HepG2 (cell line): ENCODE results near the gene TSEN54. TPM values are rescaled to one million over a fixed set of nuclear protein-coding genes. Genes with fewer than 3 reads are reported as not detected.

Source experiments
- AGO2 ChIP-seq: fragments of 200-400 bp; formaldehyde crosslinking; optimal IDR thresholded peaks from 2 replicates; pipeline ENCODE3; 2017; ENCODE audit warnings: mild to moderate bottlenecking, low read depth, low read length, moderate library complexity
- DNMT3B ChIP-seq: conservative IDR thresholded peaks from 2 replicates; pipeline ENCODE4 v1.6.1; 2016; ENCODE audit warnings: missing biosample characterization, control low read depth
- HOXD1 ChIP-seq: sonication (generic); formaldehyde crosslinking; IDR thresholded peaks from 2 replicates; pipeline ENCODE4 v1.5.0; 2020; ENCODE audit warnings: missing genetic modification reagents
- MBNL3 ChIP-seq: fragments of 250-450 bp; sonication (Bioruptor Pico); conservative IDR thresholded peaks from 2 replicates; pipeline ENCODE4 v1.8.0; 2022; ENCODE audit warnings: mild to moderate bottlenecking, inconsistent platforms
- MTA3 ChIP-seq: sonication (generic); formaldehyde crosslinking; IDR thresholded peaks from 2 replicates; pipeline ENCODE4 v1.4.0; 2020; ENCODE audit warnings: missing genetic modification reagents
- NBN ChIP-seq: fragments of 450-650 bp; conservative IDR thresholded peaks from 2 replicates; pipeline ENCODE4 v1.6.1; 2017
- RFX5 ChIP-seq: IDR thresholded peaks from 2 replicates; pipeline ENCODE4 v1.6.1; 2011; ENCODE audit warnings: low read depth, low read length, improper control_type of control experiment
- SETDB1 ChIP-seq: sonication (generic); formaldehyde crosslinking; IDR thresholded peaks from 2 replicates; pipeline ENCODE4 v1.5.1; 2020; ENCODE audit warnings: missing genetic modification reagents, mild to moderate bottlenecking, borderline replicate concordance
- SIX4 ChIP-seq: sonication (generic); formaldehyde crosslinking; IDR thresholded peaks from 2 replicates; pipeline ENCODE4 v1.4.0; 2020; ENCODE audit warnings: missing genetic modification reagents
- SP5 ChIP-seq: IDR thresholded peaks from 2 replicates; pipeline ENCODE4 v1.6.1; 2016; ENCODE audit warnings: low read depth, borderline replicate concordance
- SRY ChIP-seq: sonication (generic); formaldehyde crosslinking; IDR thresholded peaks from 2 replicates; pipeline ENCODE4 v1.8.0; 2022; ENCODE audit warnings: mild to moderate bottlenecking, missing genetic modification reagents
- SUZ12 ChIP-seq: fragments of 150-350 bp; IDR thresholded peaks from 2 replicates; pipeline ENCODE4 v1.6.1; 2014; ENCODE audit warnings: low read depth, low read length
- TEAD2 ChIP-seq: sonication (generic); formaldehyde crosslinking; IDR thresholded peaks from 2 replicates; pipeline ENCODE4 v1.9.0; 2021; ENCODE audit warnings: missing genetic modification reagents
- ZKSCAN5 ChIP-seq: sonication (generic); formaldehyde crosslinking; IDR thresholded peaks from 2 replicates; pipeline ENCODE4 v1.5.1; 2020; ENCODE audit warnings: mild to moderate bottlenecking, missing genetic modification reagents
- ZNF441 ChIP-seq: sonication (generic); formaldehyde crosslinking; IDR thresholded peaks from 2 replicates; pipeline ENCODE4 v1.7.0; 2021; ENCODE audit warnings: missing genetic modification reagents, borderline replicate concordance
- ZNF713 ChIP-seq: sonication (generic); formaldehyde crosslinking; IDR thresholded peaks from 2 replicates; pipeline ENCODE4 v1.4.0; 2020; ENCODE audit warnings: mild to moderate bottlenecking, missing genetic modification reagents
- ZNF841 ChIP-seq: sonication (generic); formaldehyde crosslinking; IDR thresholded peaks from 2 replicates; pipeline ENCODE4 v1.8.1; 2023; ENCODE audit warnings: missing genetic modification reagents, borderline replicate concordance
- ZSCAN29 ChIP-seq: sonication (generic); formaldehyde crosslinking; conservative IDR thresholded peaks from 2 replicates; pipeline ENCODE4 v1.4.0; 2020; ENCODE audit warnings: mild to moderate bottlenecking, missing genetic modification reagents
- polyA plus RNA-seq, 8 experiments: library from polyadenylated mRNA; depleted of rRNA in 3 of 8; stranded (reverse) in 7 of 8; unstranded in 1 of 8; fragments of >200 nt; fragmentation: Illumina TruSeq in 4 of 8; extraction: Trizol in 4 of 8; gene quantifications; 2 replicates each; pipeline versions ENCODE4 v1.2.1 to v1.2.3, GENCODE V29; 2011 to 2016; ENCODE audit warnings: low read depth in 4 of 8, missing spikeins in 1 of 8, mixed read lengths in 1 of 8; ENCODE audit not compliant: insufficient read depth in 1 of 8
- total RNA-seq, 5 experiments: library from RNA; depleted of rRNA; stranded (reverse); fragments of >200 nt; fragmentation: Illumina TruSeq; extraction: Trizol; gene quantifications; 2 replicates each; pipeline ENCODE4 v1.2.3, GENCODE V29; 2016; ENCODE audit warnings: low read depth in 1 of 5
- TF ChIP-seq, protein P1 (sequence below): IDR thresholded peaks from 2 replicates; pipeline ENCODE4 v1.6.1; 2018; ENCODE audit warnings: missing genetic modification reagents, mild to moderate bottlenecking, missing compliant biosample characterization
- TF ChIP-seq, protein P2 (sequence below): sonication (generic); formaldehyde crosslinking; IDR thresholded peaks from 2 replicates; pipeline ENCODE4 v1.4.0; 2020; ENCODE audit warnings: mild to moderate bottlenecking, missing genetic modification reagents
- TF ChIP-seq, protein P3 (sequence below): sonication (generic); formaldehyde crosslinking; IDR thresholded peaks from 2 replicates; pipeline ENCODE4 v1.5.1; 2020; ENCODE audit warnings: missing genetic modification reagents, mild to moderate bottlenecking, borderline replicate concordance
- TF ChIP-seq, protein P4 (sequence below): sonication (generic); formaldehyde crosslinking; IDR thresholded peaks from 2 replicates; pipeline ENCODE4 v1.4.0; 2020; ENCODE audit warnings: missing genetic modification reagents, mild to moderate bottlenecking, borderline replicate concordance

The TSEN54 gene
- total and polyA plus RNA-seq, 2 of the 13 experiments (the other 11 are each of a cell fraction or from before 2014, with no cell fraction given), result 62.9 to 63.3 TPM

DNA sequence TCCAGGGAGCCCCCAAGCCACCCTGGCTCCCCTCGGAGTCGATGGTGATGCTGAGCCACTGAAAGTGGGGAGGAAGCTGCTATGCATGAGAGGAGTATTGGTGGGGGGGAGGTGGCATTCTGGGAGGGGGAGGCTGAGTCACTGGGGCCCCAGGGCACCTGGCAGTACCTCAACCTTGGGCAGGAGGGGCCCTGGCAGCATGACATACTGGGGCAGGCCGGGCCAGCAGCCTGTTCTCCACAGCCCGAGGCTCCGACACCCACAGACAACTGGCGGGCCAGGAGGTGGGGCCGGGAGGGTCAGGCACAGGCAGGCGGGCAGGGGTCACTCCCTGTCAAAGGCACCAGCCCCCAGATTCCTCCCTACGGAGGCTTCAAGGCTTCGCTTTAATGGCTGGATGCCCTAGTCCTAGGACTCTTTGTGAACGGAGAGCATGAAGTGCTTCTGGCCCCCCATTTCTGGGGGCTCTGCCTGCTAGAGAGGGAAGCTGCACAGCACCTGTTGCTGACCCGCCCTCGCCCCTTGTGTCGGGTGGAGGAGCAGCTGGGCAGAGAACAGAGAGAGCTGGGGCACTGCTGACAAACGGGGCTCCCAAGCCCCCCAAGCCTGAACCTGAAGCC is 1.9 kb upstream of the TSEN54 start (continued):
- no peak for TF ChIP-seq HOXD1 (CRISPR knock-in tag)
- no peak for TF ChIP-seq TEAD2 (CRISPR knock-in tag)
- 0 out of 2 replicates have a peak, but pooled peaks have one; percentile 15 for TF ChIP-seq SP5 (CRISPR knock-in tag)
- TF ChIP-seq ZKSCAN5 (CRISPR knock-in tag), result no peak
- TF ChIP-seq, protein P1, sequence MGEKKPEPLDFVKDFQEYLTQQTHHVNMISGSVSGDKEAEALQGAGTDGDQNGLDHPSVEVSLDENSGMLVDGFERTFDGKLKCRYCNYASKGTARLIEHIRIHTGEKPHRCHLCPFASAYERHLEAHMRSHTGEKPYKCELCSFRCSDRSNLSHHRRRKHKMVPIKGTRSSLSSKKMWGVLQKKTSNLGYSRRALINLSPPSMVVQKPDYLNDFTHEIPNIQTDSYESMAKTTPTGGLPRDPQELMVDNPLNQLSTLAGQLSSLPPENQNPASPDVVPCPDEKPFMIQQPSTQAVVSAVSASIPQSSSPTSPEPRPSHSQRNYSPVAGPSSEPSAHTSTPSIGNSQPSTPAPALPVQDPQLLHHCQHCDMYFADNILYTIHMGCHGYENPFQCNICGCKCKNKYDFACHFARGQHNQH (CRISPR knock-in tag), result no peak
- TF ChIP-seq, protein P2, sequence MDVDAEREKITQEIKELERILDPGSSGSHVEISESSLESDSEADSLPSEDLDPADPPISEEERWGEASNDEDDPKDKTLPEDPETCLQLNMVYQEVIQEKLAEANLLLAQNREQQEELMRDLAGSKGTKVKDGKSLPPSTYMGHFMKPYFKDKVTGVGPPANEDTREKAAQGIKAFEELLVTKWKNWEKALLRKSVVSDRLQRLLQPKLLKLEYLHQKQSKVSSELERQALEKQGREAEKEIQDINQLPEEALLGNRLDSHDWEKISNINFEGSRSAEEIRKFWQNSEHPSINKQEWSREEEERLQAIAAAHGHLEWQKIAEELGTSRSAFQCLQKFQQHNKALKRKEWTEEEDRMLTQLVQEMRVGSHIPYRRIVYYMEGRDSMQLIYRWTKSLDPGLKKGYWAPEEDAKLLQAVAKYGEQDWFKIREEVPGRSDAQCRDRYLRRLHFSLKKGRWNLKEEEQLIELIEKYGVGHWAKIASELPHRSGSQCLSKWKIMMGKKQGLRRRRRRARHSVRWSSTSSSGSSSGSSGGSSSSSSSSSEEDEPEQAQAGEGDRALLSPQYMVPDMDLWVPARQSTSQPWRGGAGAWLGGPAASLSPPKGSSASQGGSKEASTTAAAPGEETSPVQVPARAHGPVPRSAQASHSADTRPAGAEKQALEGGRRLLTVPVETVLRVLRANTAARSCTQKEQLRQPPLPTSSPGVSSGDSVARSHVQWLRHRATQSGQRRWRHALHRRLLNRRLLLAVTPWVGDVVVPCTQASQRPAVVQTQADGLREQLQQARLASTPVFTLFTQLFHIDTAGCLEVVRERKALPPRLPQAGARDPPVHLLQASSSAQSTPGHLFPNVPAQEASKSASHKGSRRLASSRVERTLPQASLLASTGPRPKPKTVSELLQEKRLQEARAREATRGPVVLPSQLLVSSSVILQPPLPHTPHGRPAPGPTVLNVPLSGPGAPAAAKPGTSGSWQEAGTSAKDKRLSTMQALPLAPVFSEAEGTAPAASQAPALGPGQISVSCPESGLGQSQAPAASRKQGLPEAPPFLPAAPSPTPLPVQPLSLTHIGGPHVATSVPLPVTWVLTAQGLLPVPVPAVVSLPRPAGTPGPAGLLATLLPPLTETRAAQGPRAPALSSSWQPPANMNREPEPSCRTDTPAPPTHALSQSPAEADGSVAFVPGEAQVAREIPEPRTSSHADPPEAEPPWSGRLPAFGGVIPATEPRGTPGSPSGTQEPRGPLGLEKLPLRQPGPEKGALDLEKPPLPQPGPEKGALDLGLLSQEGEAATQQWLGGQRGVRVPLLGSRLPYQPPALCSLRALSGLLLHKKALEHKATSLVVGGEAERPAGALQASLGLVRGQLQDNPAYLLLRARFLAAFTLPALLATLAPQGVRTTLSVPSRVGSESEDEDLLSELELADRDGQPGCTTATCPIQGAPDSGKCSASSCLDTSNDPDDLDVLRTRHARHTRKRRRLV (CRISPR knock-in tag), result peak; percentile 43; the same call in 1 of the 2 replicates
- no peak for TF ChIP-seq SUZ12
- no peak for TF ChIP-seq SIX4 (CRISPR knock-in tag)
- no peak for TF ChIP-seq RFX5
- TF ChIP-seq, protein P3, sequence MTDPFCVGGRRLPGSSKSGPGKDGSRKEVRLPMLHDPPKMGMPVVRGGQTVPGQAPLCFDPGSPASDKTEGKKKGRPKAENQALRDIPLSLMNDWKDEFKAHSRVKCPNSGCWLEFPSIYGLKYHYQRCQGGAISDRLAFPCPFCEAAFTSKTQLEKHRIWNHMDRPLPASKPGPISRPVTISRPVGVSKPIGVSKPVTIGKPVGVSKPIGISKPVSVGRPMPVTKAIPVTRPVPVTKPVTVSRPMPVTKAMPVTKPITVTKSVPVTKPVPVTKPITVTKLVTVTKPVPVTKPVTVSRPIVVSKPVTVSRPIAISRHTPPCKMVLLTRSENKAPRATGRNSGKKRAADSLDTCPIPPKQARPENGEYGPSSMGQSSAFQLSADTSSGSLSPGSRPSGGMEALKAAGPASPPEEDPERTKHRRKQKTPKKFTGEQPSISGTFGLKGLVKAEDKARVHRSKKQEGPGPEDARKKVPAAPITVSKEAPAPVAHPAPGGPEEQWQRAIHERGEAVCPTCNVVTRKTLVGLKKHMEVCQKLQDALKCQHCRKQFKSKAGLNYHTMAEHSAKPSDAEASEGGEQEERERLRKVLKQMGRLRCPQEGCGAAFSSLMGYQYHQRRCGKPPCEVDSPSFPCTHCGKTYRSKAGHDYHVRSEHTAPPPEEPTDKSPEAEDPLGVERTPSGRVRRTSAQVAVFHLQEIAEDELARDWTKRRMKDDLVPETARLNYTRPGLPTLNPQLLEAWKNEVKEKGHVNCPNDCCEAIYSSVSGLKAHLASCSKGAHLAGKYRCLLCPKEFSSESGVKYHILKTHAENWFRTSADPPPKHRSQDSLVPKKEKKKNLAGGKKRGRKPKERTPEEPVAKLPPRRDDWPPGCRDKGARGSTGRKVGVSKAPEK, result no peak
- no peak for TF ChIP-seq AGO2
- TF ChIP-seq DNMT3B, result no peak
- TF ChIP-seq SRY, result no peak
- TF ChIP-seq, protein P4, sequence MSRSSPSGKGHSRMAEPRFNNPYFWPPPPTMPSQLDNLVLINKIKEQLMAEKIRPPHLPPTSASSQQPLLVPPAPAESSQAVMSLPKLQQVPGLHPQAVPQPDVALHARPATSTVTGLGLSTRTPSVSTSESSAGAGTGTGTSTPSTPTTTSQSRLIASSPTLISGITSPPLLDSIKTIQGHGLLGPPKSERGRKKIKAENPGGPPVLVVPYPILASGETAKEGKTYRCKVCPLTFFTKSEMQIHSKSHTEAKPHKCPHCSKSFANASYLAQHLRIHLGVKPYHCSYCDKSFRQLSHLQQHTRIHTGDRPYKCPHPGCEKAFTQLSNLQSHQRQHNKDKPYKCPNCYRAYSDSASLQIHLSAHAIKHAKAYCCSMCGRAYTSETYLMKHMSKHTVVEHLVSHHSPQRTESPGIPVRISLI (CRISPR knock-in tag), result no peak
- no peak for TF ChIP-seq ZSCAN29 (CRISPR knock-in tag)
- TF ChIP-seq MBNL3 (CRISPR knock-in tag), result no peak
- no peak for TF ChIP-seq ZNF441 (CRISPR knock-in tag)
- TF ChIP-seq SETDB1 (CRISPR knock-in tag), result no peak
- TF ChIP-seq ZNF841, result no peak
- no peak for TF ChIP-seq NBN
- no peak for TF ChIP-seq ZNF713
- no peak for TF ChIP-seq MTA3
